GM18508 (cell line): ENCODE data around the gene TBC1D22A.

Source experiments
- ATAC-seq: cut with Tn5 transposase; IDR thresholded peaks from one replicate; pipeline ENCODE4 v1.9.1; 2021; ENCODE audit warnings: moderate number of reproducible peaks; ENCODE audit not compliant: insufficient read depth, unreplicated experiment

TBC1D22A gene

GRCh38 chr22:47075568-47075967, 313.1 kb downstream of the TBC1D22A start:
- ATAC-seq: no peak

GRCh38 chr22:47076758-47077157, 314.3 kb downstream of the TBC1D22A start:
- no peak for ATAC-seq

- no peak for ATAC-seq
Measured at GRCh38 chr22:47080100-47080499, 317.6 kb downstream of the TBC1D22A start.

- no peak for ATAC-seq
Measured at GRCh38 chr22:47082505-47082904, 320.1 kb downstream of the TBC1D22A start.

DNA sequence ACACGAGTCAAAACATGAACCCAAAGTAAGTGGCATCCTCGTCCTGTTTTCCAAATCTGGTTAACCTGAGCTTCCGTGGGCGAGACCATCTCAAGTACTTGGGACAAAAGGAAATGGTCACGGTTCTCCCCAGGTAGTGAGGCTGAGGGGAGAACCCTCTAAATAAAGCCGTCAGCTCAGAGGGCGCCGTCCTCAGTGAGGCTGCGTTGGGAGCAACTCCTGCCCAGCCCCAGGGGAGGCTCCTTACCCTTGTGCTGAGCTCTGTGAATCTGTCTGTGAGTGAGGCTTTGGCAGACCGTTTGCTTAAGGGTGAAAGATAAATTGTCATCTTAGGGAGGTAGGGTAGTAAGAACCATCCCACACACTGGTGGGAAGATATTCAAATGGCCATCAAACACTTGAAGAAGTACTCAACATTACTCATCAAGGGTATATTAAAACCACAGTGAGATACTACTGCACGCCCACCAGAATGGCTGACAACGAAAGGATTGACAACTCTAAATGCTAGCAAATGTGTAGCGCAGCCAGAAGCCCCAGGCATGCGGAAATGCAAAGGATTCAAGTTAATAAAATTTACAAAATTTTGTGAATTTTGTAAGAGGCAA, 321.0 kb downstream of the TBC1D22A start:
- ATAC-seq: no peak

DNA sequence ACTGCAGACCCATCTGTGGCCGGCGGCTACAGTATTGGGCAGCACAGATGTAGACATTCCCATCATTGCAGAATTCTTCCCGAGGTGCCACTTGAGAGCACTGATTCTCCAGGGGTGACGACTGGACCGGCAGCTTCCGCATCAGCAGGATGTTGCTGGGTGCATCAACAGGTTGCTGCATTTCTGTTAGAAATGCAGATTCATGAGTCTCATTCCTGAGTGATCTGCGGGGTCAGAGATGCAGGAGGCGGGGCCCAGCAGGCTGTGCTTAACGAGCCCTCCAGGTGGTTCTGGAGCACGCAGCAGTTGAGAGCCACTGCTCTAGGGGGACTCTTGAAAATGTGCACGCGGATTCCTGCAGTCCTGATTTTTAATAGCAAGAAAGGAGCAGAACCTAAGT, 321.8 kb downstream of the TBC1D22A start:
- no peak for ATAC-seq

DNA sequence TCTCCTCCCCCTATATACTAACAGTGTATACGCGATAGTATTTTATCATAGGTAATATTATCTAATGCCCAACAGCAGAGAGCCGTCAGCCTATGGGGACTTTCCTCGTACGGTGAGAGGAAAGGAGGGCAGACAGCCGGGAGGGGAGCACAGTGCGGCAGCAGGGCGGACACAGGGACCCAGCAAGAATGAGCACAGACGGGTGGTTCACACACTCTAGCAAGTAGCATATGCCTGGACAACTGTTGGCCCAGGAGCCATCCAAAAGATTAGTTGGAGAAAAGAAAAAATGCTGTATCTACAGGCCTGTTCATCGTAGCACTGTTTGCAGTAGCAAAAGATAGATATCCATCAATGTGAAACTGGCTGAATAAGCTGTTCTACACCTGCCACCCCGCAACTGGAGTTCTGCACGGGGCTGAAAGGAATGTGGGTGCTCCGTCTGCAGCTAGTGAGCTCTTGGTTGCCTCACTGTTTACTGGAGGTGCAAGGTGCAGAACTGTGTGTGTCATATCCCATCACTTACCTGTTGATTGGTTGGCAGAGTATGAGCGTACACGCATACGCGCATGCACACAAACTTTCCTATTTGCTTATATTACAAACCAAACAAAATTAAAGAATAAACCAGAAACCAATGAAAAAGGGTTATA, 324.3 kb downstream of the TBC1D22A start:
- ATAC-seq: no peak

DNA sequence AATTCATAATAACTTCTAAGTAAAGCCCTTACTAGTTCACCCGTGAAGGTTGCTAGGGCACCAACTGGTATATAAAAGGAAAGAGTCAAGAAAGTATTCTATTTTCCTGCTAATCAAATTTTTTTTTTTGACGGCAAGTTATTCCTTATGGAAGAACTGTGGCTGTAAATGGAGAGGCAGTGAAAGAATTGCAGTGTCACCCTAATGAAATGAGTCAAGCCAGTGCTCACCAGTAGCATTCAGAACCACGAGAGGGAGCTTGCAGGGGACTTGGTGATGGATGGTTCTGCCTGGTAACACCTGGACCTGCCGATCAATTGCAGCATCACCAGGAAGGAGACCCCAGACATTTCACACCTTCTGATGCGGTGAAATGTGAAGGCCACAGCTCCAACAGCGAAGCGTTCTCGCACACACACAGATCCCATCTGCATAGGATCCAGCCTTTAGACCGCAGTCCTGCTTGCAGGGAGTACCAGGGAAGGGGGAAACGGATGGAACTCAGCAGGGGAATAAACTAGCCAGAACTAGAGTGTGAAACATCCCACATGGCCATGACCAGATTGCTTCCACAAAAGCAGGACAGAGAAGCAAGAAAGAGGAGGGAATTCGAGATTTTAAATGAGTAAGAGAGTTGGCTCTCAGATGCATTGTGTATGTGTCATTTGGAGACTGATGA, 326.2 kb downstream of the TBC1D22A start:
- ATAC-seq: no peak

DNA sequence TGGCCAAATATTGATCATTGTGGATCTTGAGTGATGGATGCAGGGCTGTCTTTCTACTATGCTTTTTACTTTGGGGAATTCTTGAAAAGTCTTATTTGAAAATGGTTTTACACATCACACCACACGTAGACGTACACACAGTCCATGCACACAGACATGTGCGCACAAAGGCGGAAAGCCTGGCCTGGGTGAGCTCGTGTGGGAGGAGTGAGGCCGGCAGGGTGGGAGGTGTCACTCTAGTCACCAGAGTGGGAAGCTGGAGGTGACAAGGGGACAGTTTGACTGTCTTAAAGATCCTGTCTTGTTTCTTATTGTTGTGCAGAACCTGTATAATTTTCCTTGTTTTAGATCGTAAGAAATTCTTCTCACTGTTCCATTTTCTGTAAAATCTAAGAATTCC, 326.9 kb downstream of the TBC1D22A start:
- no peak for ATAC-seq

GRCh38 chr22:47089796-47090460, 327.5 kb downstream of the TBC1D22A start:
- ATAC-seq: no peak

DNA sequence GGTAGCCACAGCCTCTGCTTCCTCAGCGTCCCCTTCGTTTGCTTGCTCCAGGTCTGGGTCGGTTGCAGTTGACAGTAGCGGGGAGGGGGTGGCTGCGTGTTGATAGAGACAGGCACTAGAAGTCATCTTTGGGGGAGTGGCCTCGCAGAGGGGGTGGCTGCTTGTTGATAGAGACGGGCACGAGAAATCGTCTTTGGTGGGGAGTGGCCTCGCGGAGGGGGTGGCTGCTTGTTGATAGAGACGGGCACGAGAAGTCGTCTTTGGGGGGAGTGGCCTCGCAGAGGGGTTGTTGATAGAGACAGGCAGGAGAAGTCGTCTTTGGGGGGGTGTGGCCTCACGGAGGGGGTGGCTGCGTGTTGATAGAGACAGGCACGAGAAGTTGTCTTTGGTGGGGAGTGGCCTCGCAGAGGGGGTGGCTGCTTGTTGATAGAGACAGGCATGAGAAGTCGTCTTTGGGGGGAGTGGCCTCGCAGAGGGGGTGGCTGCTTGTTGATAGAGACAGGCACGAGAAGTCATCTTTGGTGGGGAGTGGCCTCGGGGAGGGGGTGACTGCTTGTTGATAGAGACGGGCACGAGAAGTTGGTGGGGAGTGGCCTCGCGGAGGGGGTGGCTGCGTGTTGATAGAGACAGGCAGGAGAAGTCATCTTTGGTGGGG, 328.3 kb downstream of the TBC1D22A start:
- no peak for ATAC-seq

- ATAC-seq: no peak
Measured at GRCh38 chr22:47091246-47091651, 328.8 kb downstream of the TBC1D22A start.

- no peak for ATAC-seq
Measured at GRCh38 chr22:47091921-47092700, 329.7 kb downstream of the TBC1D22A start.

DNA sequence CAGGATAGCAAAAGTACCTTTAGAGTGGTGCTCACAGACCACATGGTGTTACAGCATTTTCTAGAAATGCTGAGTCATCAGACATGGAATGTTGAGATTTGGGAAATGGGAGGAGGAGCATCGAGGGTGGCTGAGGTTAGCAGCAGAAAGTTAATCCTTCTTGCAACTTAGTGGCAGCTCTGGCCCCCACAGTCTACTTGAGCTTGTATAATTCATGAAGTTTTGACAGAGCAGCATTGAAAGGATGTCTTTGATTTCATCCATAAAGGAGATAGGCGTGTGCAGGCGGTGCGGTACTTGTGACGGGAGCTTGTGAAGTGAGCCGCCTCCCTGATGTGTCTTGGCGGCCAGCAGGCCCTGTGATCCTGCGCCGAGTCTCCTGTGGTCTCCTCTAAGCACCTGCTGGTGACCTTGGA, 330.5 kb downstream of the TBC1D22A start:
- no peak for ATAC-seq

GRCh38 chr22:47093720-47094119, 331.3 kb downstream of the TBC1D22A start:
- ATAC-seq: no peak

- ATAC-seq: no peak
Measured at GRCh38 chr22:47094861-47095330, 332.4 kb downstream of the TBC1D22A start.

- no peak for ATAC-seq
Measured at GRCh38 chr22:47095395-47096122, 333.1 kb downstream of the TBC1D22A start.

DNA sequence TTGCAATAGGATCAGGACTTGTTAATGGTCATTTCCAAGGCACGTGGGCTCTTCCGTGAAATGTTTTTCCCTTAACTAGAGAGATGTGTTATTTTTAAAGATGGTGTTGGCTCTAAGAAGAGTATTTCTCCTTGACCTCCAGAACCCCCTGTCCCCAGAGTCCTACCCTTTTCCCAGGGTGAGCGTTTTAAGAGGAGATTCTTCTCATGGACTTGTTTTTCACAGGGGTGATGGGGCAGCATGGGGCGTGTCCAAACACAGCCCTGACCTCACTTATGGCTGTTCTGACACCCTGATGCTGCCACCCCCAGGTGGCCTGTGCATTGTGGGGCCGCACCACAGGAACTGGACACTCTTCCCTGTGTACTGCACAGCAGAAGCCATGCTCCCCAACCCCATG, 335.7 kb downstream of the TBC1D22A start:
- no peak for ATAC-seq

DNA sequence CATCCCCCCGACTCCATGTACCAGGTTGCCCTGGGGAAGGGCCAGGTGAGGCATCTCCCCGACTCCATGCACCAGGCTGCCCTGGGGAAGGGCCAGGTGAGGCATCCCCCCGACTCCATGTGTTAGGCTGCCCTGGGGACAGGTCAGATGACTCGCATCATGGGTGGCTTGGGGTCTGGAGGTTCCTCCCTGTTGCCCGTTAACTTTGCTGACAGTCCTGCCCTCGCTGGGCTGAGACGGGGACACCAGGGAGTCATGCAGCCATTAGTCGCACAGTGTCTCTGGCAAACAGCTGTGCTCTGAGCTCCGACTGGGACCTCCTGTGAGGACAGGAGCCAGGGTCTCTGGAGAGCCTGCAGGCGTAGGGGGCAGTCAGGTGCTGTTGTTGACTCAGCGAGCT, 336.1 kb downstream of the TBC1D22A start:
- no peak for ATAC-seq
